ENCODE results near the gene SLC4A8.

GRCh38 chr12:51441583-51441982 lies 17.0 kb downstream of the SLC4A8 start:
- TF ChIP-seq POLR2AphosphoS5 (IDR thresholded peaks at IDR 0.05) (no peak), POLR2A (IDR thresholded peaks at IDR 0.05) (no peak), CTCF (IDR thresholded peaks at IDR 0.05) (no peak)
